Lower leg skin (tissue), 4 donors: ENCODE results near the gene AKT3. TPM values are rescaled to one million over a fixed set of nuclear protein-coding genes. Genes with fewer than 3 reads are reported as not detected.

Experiments
- DNase-seq, 2 donors: peaks; one replicate each; pipeline ENCODE4 v3.0.0-alpha.2; 2019; ENCODE audit warnings: low spot score in 2 of 2
- H3K4me3 ChIP-seq: fragments of 200-600 bp; sonication (generic); 2 replicates; pipeline ENCODE4 v1.5.1; 2017; ENCODE audit warnings: mild to moderate bottlenecking, low read depth; ENCODE audit not compliant: poor library complexity, severe bottlenecking
- CTCF ChIP-seq, 3 donors: fragments of 450-650 bp; IDR thresholded peaks; one replicate each; pipeline ENCODE4 v1.5.1; 2016; ENCODE audit warnings: antibody characterized with exemption in 3 of 3, mild to moderate bottlenecking in 3 of 3, moderate library complexity in 2 of 3
- POLR2A ChIP-seq, 2 donors: fragments of 450-650 bp; IDR thresholded peaks; one replicate each; pipeline ENCODE4 v1.6.1; 2016 to 2017; ENCODE audit warnings: antibody characterized with exemption in 2 of 2, mild to moderate bottlenecking in 1 of 2, moderate library complexity in 1 of 2
- WGBS, 2 donors: methylation state at CpG; one replicate each; pipeline ENCODE4 v1.1.5; 2018; 5-methylcytosine and 5-hydroxymethylcytosine counted together
- intact Hi-C: fragments of 100-400 bp; cut with DNase I; formaldehyde crosslinking; loops from one replicate; pipeline ENCODE4 v1.15.0; 2023; ENCODE audit warnings: low total_unique reads
- total RNA-seq, 4 donors: library from RNA; depleted of rRNA; stranded (reverse); fragments of >200 nt; gene quantifications; one replicate each; pipeline ENCODE4 v1.1.0, GENCODE V29; 2016

AKT3 gene
- total RNA-seq, 4 donors from 2014 or later, result 7.8 to 16.3 (median 10.4) TPM

- intact Hi-C loops, result no loop called here
- DNase-seq, result no peak
- TF ChIP-seq POLR2A (IDR thresholded peaks at IDR 0.05) (no peak), CTCF (IDR thresholded peaks at IDR 0.05) (no peak)
- no peak overlapping the region for H3K4me3 ChIP-seq
These were observed 408.4 kb downstream of the AKT3 start for GRCh38 chr1:243441601-243442000.

- intact Hi-C loops, result no loop called here
- no peak overlapping the region for H3K4me3 ChIP-seq
These were observed 409.6 kb downstream of the AKT3 start for GRCh38 chr1:243440406-243440805.

GRCh38 chr1:243438815-243439214 is 411.2 kb downstream of the AKT3 start:
- 86 to 87% methylated on average over 2 of the region's 2 CpGs for WGBS, 2 donors
- intact Hi-C loops, result no loop called here
- DNase-seq, result no peak
- no peak for TF ChIP-seq CTCF (IDR thresholded peaks at IDR 0.05)
- no peak for TF ChIP-seq POLR2A (IDR thresholded peaks at IDR 0.05)
- no peak overlapping the region for H3K4me3 ChIP-seq

More at GRCh38 chr1:243440406-243440805, 409.6 kb downstream of the AKT3 start:
- TF ChIP-seq CTCF (IDR thresholded peaks at IDR 0.05) (no peak), POLR2A (IDR thresholded peaks at IDR 0.05) (no peak)
- DNase-seq, result no peak
- 94 to 98% methylated on average over 2 of the region's 2 CpGs for WGBS, 2 donors

Other genes with a start within 250 kb of the AKT3 start
- 10 to 100 TPM; 10.6 to 14.3 (median 11.7) TPM for gene ZBTB18, start 201.0 kb upstream of the AKT3 start, total RNA-seq